HG02970 (cell line): ENCODE measurements around the gene ZBTB18.

Source experiments
- ATAC-seq: cut with Tn5 transposase; IDR thresholded peaks from one replicate; pipeline ENCODE4 v1.9.1; 2021; ENCODE audit warnings: mild to moderate bottlenecking, moderate library complexity, moderate number of reproducible peaks; ENCODE audit not compliant: unreplicated experiment, low FRiP score

ZBTB18 gene

DNA sequence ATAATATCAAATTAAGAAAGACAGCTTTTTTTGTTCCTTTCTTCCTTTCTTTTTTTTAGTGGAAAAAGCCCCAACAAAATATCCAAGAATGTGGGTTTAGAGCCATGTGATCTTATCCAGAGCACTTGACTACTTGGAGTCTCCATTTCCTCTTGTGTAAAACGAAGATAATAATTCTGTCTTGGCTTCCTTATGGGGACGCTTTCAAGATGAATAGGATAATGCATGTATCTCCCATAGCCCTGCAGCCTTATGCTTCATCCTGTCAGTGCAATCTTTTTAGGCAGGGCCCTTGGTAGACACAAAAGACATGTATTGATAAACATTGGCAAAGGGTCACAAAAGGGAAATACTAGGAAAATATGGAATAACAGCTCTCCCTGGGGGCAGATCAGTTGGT, 34.8 kb downstream of the ZBTB18 start:
- ATAC-seq = no peak

DNA sequence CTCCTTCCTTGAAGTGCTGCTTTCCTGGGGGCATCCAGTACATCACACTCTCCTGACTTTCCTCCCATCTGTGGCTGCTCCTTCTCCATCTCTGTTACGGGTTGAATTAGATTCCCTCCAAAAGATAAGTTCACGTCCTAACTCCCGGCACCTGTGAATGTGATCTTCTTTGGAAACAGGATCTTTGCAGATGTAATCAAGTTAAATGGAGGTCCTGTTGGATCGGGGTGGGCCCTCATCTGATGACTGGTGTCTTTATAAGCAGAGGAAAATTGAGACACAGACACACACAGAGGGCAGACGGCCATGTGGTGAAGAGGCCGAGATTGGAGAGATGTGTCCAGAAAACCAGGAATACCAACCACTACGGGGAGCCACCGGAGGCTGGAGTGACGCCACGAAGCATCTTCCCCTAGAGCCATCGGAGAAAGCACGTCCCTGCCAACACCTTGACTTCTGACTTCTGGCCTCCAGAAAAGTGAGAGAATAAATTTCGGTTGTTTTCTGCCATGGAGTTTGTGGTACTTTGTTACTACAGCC, 36.0 kb downstream of the ZBTB18 start:
- ATAC-seq = no peak

DNA sequence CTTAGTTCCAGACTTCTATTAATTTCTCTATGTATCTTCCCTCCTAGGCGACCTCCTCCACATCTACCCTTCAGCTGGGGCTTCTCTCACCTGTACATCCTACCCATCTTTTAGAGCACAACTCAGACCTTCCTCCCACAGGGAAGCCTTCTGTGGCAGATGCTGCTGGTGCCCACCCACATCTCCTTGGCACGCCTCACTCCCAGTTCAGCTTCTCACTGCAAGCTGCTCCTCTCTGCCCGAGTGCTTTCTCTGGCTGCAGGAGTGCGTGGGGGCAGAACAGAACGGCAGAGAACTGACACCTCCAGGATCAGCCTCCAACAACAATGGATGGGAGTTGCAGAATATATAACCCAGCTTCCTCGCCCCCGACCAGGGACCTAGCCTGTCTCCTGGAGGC, 36.5 kb downstream of the ZBTB18 start:
- ATAC-seq = no peak

DNA sequence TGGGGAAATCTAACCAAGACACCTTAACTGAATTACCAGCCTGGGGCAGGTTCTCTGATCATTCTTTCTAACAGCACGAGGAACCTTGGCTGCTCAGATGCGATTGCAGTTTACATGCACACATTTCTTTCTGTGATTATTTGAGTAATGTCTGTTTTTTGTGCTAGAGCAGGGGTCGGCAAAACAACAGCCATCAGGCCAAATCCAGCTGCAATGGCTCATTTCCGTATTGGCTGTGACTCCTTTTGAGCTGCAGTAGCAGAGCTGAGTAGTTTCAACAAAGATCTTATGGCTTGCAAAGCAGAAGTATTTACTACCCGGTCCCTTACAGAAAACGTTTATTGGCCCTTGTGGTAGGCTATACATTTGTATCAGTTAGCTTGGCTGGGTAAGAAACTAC, 37.1 kb downstream of the ZBTB18 start:
- no peak for ATAC-seq

DNA sequence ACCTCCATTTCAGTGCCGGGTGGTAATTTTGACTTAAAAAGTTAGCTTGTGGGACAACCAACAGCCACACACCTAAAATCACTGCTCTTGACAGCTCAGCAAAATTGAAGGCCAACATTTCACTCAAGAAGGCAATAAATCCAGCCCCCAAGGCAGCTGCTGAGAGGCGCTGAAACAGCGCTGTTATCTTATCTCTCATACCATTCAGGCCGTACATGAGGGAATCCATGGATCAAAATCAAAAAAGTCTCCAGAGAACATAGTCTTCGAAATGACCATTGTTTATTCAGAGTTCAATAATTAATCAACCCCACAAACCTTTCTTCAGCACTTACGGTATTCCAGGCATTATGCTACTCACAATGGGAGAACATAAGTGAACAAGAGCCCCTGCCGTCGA, 38.5 kb downstream of the ZBTB18 start:
- ATAC-seq = no peak

DNA sequence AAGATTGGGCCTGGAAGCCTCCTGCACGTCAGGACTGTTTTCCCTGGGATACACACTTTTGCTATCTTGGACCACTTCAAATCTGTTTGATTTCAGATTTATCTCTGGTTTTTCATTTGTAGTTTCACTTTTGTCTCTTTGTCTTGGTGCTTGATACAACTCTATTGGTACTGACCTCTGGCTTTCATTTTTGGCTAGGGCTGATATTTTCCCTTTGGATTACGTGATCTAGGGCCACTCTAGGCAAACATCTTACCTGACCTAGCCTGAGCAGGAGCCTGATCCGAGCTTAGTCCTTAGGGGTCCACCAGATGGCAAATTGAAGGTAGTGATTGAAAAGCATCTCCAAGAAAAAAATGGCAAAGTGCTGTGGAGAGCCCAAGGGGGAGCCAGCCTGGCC, 39.6 kb downstream of the ZBTB18 start:
- ATAC-seq = no peak

DNA sequence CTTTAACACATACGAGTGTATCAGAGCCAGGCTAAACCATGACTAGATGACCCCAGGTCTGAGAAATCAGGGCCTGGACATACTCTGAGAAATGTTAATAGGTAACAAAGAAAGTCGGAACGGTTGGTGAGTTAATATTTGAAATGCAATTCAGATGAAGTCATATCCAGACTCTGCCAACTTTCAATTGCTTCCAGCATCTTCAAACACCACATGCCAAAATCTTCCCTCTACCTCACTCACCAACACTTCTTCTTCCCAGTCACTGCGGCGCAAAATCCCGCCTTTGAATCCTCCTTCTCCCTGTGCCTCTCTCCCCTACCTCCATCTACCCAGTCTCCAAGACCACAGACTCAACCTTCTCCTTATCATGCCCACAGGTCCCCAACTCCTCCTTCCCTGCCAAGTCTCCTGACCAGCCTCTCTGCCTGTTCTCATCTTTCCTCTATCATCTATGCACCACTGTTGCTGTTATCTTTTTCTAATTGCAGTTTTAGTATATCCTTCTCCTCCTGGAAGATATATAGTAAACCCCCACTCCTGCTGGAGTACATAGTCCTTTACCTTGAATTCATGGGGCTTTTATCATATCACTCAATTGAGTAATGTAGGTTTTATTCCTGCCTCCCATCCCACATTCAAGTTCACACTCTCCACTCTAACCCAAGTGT, 41.3 kb downstream of the ZBTB18 start:
- ATAC-seq = no peak

DNA sequence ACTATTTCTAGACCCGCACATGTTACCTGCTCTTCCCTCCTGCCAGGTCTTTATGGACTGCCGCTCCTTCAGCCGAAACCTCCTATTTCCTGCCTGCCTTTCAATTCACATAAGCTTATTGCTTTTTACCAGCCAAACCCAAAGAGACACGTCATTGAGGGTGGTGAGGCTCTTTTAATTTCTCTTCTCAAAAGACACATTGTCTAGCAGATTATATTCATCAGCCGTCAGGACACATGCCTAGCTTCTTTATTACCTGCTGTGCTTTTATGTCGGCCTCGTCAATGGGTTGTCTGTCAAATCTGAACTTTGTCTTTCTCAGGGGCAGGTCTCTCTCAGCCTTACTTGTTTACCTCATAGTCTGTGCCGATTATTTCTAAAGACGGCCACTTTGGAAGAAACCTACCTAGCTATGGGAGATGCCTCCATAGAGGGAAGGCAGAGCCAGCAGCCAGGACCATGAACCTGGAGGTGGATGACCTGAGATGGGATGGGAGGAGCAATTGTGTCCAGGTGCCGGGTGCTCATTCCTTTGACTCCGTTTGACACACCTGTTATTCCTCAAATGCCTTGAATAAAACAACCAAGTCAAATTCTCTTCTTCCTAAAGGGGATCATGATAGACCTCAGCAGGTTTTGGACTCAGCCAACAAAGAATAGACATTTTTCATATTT, 42.0 kb downstream of the ZBTB18 start:
- no peak for ATAC-seq

DNA sequence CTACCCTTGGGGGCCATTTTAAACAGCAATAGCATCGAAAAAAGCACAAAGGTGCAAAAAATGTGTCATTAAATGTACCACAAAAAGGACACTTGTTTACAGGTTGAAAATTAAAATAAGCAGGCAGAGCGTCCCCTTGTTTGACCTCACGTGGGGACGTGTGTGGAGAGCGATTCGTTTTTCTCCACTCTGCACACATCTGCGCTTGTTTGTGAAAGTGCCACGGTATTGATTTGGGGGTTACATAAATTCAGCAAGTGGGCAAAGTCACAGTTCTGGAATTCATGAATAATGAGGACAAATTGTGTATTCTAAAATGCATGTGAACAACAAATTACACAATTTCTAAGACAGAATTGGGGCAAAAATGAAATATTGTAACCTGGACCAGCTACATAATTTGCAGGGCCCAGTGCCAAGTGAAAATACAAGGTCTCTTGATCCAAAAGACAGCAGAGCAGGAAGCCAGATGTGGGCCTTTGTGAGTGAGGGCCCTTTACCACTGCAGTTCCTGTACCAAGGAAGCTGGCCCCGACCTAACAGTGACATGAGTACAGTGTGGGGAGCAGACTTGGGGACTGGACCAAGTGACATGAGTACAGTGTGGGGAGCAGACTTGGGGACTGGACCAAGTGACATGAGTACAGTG, 43.9 kb downstream of the ZBTB18 start:
- no peak for ATAC-seq

DNA sequence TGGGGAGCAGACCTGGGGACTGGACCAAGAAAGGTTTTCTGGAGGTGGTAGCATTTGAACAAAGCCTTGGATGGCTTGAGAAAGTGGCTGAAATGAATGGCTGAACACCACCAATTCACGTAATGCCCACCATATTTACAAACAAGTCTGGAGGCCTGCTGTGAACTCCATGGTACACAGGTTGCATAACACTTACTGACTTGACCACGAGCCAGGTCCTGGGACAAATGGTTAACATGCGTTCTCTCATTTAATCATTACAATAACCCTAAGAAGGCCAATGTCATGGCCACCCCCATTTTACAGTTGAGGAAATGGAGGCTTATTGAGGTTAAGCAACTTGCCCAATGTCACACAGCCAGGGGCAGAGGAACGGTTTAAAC, 44.4 kb downstream of the ZBTB18 start:
- no peak for ATAC-seq

DNA sequence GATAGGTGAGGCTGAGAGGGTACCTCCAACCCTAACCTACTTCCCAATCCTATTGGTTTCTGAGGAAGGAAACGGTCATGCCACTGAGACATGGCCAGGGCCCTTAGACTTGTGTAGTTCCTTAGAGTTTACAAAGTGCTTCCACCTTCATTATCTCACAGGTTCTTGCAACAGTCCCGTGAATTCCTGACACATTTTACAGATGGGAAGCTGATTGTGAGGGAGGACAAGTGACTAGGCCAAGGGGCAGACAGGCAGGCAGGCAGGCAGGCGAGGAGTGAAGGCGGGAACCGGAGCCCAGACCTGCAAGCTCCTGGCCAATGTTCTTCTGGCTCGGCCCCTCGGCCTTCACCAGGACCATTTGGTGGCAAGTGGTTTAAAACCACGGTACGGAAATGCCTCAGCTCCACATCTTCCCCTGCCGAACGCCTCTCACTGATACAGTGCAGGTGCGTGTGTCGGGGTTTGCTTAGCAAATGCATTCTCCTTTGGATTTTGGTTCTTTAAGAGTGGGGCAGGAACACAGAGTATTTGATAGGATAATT, 45.1 kb downstream of the ZBTB18 start:
- no peak for ATAC-seq

DNA sequence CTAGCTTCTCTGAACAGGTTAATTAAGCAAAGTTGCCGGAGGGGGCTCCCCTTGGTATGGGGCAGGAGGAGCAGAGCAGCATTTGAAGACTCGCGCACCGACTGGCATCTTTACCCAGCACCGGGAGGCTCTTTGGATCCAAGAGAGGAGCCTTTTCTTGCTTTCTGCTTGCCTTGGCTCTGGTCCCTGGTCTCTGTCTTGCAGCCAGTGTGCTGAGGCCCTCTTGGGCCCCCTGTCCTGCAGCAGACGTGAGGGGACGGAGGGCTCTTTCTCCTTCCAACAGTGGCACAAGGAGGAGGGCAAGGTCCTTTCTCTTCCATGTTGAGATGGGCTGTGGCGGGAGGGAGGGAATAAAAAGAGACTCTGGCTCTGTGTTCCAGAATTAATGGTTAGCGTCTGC, 45.6 kb downstream of the ZBTB18 start:
- no peak for ATAC-seq

DNA sequence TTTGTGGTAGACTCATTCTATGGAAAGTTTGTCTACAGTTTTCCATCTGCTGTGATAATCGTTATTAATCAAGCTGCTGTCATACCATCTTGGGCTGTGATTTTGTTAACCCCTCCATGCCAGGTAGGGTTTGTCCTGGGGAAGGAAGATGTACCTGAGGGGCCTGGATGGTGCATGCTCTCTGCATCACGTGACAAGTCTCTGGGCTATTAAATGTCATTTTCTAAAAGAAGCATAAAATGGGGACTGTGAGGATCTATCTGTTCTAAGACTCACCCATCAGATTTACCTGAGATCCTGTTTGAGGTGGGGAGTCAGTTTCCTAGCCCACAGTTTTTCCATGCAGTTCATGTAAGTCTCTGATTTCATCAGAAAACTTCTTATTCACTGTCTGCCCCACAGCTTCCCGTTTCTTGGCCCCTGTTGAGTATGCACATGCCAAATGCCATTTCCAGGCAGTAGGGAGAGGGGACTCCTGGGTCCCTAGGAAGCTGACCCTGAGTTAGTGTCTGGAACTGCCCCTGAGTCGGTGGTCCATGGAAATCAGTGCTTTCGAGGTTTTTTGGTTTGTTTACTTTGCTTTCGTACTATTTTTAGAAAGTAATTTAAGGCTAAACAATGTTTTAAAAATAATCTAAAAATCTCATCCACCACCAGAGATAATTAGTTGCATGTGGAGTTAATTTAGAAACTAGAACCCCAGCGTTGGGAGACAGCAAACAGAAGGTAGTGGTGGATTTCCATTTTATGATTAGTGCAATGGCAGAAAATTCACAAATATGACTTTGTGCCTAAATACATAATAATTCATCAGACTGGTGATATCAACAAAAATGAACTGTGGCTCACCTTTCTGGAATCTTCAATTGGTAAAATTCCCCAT, 46.7 kb downstream of the ZBTB18 start:
- ATAC-seq = no peak

DNA sequence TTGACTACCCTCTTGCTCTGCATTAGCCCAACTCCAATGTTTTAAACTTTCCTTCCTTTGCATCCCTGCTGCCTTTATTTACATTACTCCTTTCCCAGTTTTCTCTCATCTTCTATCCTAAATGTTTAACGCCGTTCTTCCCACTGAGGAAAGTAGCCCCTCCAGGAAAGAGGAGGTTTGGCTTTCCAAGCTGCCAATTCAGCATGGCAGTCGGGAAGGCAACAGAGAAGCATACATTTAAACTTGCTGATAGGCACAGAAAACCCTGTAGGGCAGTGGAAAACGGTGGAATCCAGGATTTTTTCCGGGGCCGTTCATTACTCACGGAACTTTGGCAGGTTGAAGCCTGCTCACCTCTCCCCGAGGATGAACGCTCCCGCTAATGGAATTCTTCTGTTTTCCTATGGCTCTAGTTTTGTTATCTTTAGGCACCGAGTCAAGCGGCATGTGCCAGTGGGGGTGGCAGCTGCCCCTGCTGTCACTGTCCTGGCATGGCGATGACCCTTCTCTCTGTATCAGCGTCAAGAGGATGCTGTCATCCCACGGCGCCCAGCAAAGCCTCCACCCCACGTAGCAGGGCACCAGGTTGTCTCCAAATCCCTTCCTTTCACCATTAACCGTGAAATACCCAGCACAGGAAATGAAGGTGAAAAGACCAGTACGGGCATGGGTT, 48.3 kb downstream of the ZBTB18 start:
- ATAC-seq = no peak

DNA sequence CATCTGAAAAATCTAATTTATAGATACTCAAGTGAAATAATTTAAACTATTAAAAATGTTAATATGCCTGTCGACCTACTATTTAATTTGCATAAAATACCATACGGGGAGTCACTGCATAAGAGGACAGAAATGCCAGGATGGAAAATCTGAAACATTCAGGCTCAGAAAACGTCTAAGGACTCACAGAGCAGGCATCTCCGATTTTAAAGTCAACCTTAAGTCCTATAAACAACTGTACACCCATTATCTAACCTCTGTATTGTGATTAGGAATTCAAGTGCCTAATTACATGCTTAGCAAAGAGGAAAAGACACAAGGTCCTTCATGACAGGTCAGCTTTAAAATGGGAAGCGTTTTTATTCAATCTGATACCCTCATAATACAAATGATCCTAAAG, 49.2 kb downstream of the ZBTB18 start:
- no peak for ATAC-seq

DNA sequence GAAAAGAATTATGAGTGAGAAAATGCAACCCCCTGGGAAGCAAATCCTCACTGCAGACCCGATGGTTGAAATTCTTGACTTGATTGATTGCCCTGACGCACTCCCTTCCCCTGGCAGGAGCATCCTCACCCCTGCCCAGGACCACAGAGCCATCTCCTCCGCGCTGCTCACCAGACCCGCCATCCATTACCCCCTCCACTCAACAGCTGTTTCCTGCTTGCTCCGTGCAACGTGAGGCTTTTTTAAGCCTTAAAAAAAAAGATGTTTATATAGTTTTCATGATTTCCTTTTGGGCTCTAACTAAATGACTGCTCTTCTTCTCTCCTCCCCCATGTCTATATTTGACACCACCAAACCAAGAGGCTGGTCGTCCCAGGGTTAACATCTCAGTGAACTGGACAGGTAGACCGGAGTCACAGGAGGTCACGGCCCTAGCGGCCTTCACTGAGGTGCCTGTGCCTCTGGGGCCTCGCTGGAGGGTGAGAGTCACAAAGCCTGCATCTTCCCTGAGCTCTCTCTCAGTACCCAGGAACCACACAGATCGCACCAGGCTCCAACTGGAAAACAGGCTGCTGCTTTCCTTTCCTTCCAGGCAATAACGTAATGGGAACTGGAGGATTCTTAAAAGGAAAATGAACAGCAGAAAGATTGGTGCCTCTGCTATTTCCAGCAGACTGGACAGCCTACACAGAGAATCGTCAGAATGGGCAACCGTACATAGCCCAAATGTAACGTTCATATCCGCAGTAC, 49.8 kb downstream of the ZBTB18 start:
- ATAC-seq = no peak

DNA sequence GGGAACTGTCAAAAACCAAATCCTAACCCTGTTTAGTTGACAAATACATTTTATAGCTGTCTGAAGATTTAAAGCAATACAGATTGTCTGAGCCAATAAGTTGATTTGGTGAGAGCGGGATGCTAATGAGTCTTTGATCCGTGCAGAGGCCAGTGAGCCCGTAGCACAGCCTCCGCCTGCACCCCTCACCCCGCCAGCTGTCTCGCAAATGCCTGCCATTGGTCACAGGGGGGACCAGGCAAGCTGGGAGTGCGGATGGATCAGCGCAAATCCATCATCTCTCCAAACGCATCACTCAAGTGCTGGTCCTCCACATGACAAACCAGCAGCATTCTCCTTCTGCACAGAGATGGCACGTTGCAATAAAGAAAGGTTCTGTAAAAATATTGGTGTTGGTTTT, 51.0 kb downstream of the ZBTB18 start:
- no peak for ATAC-seq

DNA sequence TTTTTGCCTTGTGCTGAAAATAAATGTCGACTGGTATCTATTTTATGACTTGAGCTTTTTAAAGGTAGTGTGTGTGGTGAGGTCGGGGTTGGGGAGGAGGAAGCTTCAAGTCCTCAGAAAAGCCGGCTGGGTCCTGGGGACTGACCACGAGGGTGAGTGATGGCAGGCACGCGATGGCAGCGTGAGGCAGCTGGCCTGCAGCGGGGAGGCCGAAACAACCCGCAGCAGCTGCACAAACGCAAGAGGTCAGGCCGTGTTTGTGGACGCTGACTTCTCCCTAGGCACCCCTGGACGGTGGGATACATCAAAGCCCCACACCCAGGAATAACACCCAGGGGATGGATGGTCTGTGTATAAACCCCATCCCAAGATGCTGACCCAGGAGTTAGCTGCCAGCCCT, 51.4 kb downstream of the ZBTB18 start:
- ATAC-seq = no peak

DNA sequence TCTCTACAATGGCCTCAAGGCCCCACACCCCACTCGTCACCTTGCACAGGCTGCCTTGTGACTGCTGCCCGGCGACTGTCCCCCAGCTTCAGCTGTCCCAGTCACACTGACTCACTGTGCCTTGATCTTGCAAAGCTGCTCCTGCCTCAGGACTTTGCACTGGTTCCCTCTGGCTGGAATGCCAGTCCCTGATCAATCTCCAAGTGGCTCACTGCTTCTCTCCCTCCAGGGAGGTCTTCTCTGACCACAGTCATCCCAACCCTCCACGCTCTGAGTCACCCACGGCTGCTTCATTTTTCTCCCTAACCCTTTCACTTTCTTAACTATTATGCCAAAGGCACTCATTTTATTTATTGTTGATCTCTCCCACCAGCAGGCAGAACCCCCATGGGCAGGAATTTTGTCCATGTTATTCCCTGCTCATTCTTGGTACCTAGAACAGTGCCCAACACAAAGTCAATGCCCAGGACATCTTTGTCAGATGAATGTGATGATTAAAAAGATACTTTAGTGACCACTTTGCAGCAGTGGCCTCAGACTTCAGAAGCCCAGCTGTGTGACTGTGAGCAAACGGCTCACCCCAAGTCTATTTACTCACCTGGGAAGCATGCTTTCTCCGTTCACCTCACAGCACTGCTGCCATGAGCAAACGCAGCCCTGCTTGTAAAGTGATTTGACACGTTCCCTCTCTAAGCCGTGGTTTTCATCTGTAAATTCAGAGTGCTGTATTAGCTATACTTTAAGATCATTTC, 53.4 kb downstream of the ZBTB18 start:
- ATAC-seq = no peak
